ENCODE measurements around the gene RHEX. TPM values are rescaled to one million over a fixed set of nuclear protein-coding genes. Genes with fewer than 3 reads are reported as not detected.

RHEX gene
- total RNA-seq, 4 donors from 2014 or later = 0.45 to 11.2 (median 7.7) TPM

GRCh38 chr1:206014601-206015000, 38.4 kb upstream of the RHEX start:
- no peak for DNase-seq (ENCODE audit: extremely low spot score)
- no peaks in the 10 kb centered on the region for H3K36me3 ChIP-seq
- intact Hi-C loops (cut with DNase I) = no loop called here
- 82% methylated on average over 5 of the region's 5 CpGs for WGBS
- TF ChIP-seq POLR2AphosphoS5 (IDR thresholded peaks at IDR 0.05) = no peak
- no peak for TF ChIP-seq POLR2A (IDR thresholded peaks at IDR 0.05; ENCODE audit: low read depth)
- TF ChIP-seq CTCF (IDR thresholded peaks at IDR 0.05) = no peak
- TF ChIP-seq EP300 (IDR thresholded peaks at IDR 0.05) = no peak
- H3K27me3 ChIP-seq = no peaks in the 10 kb centered on the region
- no peaks in the 10 kb centered on the region for H3K4me1 ChIP-seq
- H3K9me3 ChIP-seq = peaks cover 0 to 3% (median 0%) of the 10 kb centered on the region in 4 donors
- H3K4me3 ChIP-seq = no peak overlapping the region
- no peak overlapping the region for H3K27ac ChIP-seq (replicated peaks in 1 of 4)

GRCh38 chr1:206015071-206015470, 37.9 kb upstream of the RHEX start:
- no peak overlapping the region for H3K27ac ChIP-seq (replicated peaks in 1 of 4)
- no peaks in the 10 kb centered on the region for H3K4me1 ChIP-seq
- TF ChIP-seq CTCF (IDR thresholded peaks at IDR 0.05) = no peak
- TF ChIP-seq POLR2A (IDR thresholded peaks at IDR 0.05; ENCODE audit: low read depth) = no peak
- TF ChIP-seq POLR2AphosphoS5 (IDR thresholded peaks at IDR 0.05) = no peak
- TF ChIP-seq EP300 (IDR thresholded peaks at IDR 0.05) = no peak
- intact Hi-C loops (cut with DNase I) = no loop called here
- no peaks in the 10 kb centered on the region for H3K27me3 ChIP-seq
- DNase-seq (ENCODE audit: extremely low spot score) = no peak
- no peak overlapping the region for H3K4me3 ChIP-seq
- peaks cover 0 to 3% (median 0%) of the 10 kb centered on the region in 4 donors for H3K9me3 ChIP-seq
- WGBS = 75% methylated on average over 1 of the region's 1 CpG
- no peaks in the 10 kb centered on the region for H3K36me3 ChIP-seq

GRCh38 chr1:206020393-206021007, 32.5 kb upstream of the RHEX start:
- Histone ChIP-seq H3K27ac (replicated peaks in 1 of 4) (no peak overlapping the region), H3K4me1 (no peaks in the 10 kb centered on the region), H3K27me3 (peaks cover 0 to 7% (median 0%) of the 10 kb centered on the region in 4 donors), H3K4me3 (no peak overlapping the region), H3K9me3 (peaks cover 0 to 3% (median 0%) of the 10 kb centered on the region in 4 donors), H3K36me3 (no peaks in the 10 kb centered on the region)
- intact Hi-C loops (cut with DNase I) = no loop called here
- 87% methylated on average over 4 of the region's 4 CpGs for WGBS
- no peak for TF ChIP-seq POLR2AphosphoS5 (IDR thresholded peaks at IDR 0.05)
- TF ChIP-seq POLR2A (IDR thresholded peaks at IDR 0.05; ENCODE audit: low read depth) = no peak
- no peak for TF ChIP-seq EP300 (IDR thresholded peaks at IDR 0.05)
- DNase-seq (ENCODE audit: extremely low spot score) = no peak

GRCh38 chr1:206021008-206021625, 31.9 kb upstream of the RHEX start:
- H3K9me3 ChIP-seq = peaks cover 0 to 3% (median 0%) of the 10 kb centered on the region in 4 donors
- no peaks in the 10 kb centered on the region for H3K4me1 ChIP-seq
- no peak for TF ChIP-seq POLR2AphosphoS5 (IDR thresholded peaks at IDR 0.05)
- TF ChIP-seq CTCF (IDR thresholded peaks at IDR 0.05) = no peak
- no peak for TF ChIP-seq POLR2A (IDR thresholded peaks at IDR 0.05; ENCODE audit: low read depth)
- TF ChIP-seq EP300 (IDR thresholded peaks at IDR 0.05) = no peak
- no peak overlapping the region for H3K4me3 ChIP-seq
- no peak overlapping the region for H3K27ac ChIP-seq (replicated peaks in 1 of 4)
- 87% methylated on average over 9 of the region's 9 CpGs for WGBS
- no peak for DNase-seq (ENCODE audit: extremely low spot score)
- intact Hi-C loops (cut with DNase I) = no loop called here
- peaks cover 0 to 7% (median 0%) of the 10 kb centered on the region in 4 donors for H3K27me3 ChIP-seq
- H3K36me3 ChIP-seq = no peaks in the 10 kb centered on the region

- H3K27ac ChIP-seq (replicated peaks in 1 of 4) = no peak overlapping the region
- no peaks in the 10 kb centered on the region for H3K36me3 ChIP-seq
- peaks cover 0 to 7% (median 0%) of the 10 kb centered on the region in 4 donors for H3K27me3 ChIP-seq
- H3K4me3 ChIP-seq = no peak overlapping the region
- peaks cover 0 to 3% (median 0%) of the 10 kb centered on the region in 4 donors for H3K9me3 ChIP-seq
- intact Hi-C loops (cut with DNase I) = no loop called here
- no peak for DNase-seq (ENCODE audit: extremely low spot score)
- TF ChIP-seq EP300 (IDR thresholded peaks at IDR 0.05) (no peak), CTCF (IDR thresholded peaks at IDR 0.05) (no peak), POLR2A (IDR thresholded peaks at IDR 0.05; ENCODE audit: low read depth) (no peak), POLR2AphosphoS5 (IDR thresholded peaks at IDR 0.05) (no peak)
- 81% methylated on average over 4 of the region's 4 CpGs for WGBS
- H3K4me1 ChIP-seq = no peaks in the 10 kb centered on the region
Measured at GRCh38 chr1:206021626-206022365, 31.2 kb upstream of the RHEX start.

All from esophagus muscularis mucosa (tissue), 4 donors.